Stromal cell of bone marrow (primary cell): ENCODE data around the gene PHF1.

Source experiments
- DNase-seq: peaks from one replicate; pipeline ENCODE4 v3.0.0-alpha.2; 2012; ENCODE audit warnings: low read depth

Gene PHF1

DNA sequence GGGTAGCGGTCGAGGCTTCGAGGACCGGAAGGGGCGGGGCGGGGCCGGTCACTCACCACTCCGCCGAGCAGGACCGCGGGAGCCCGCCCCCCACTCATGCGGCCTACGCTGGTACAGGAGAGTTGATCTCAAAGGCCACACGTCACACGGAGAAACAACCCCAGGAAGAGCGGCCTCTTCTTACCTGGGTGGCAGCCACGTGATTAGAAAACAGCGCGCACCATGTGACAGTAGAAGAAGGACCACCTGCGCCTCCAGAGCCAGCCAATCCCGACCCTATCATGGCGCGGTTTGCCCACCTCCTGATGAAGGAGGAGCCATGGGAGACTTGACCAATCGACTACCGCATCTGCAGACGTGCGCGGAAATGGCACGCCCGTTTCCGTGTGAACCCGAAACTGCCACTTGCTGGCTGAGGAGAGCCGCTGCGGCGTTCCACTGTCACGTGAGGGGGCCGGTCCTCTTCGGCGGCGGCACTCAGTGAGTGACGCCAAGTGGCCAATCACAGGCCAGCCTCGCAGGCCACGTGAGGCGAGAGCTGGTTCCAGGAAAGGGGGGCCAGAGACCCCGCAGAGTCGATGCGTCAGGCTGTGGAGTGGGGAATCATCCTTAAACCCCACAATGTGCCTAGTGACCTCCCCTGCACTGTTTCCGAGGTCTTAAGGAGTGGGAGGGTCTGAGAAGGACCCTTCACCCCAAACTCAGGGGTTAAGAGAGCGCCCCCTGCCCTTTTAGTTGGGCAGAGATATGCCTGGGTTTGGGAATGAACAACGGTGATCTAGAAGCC lies 7.3 kb downstream of the PHF1 start, which contains the start of gene CUTA:
CUTA (minus strand) TSS at position 205 of the 787 bp plus-strand sequence; CDS start at position 98, 107 bp downstream.
- peak; percentile 100 for DNase-seq

DNA sequence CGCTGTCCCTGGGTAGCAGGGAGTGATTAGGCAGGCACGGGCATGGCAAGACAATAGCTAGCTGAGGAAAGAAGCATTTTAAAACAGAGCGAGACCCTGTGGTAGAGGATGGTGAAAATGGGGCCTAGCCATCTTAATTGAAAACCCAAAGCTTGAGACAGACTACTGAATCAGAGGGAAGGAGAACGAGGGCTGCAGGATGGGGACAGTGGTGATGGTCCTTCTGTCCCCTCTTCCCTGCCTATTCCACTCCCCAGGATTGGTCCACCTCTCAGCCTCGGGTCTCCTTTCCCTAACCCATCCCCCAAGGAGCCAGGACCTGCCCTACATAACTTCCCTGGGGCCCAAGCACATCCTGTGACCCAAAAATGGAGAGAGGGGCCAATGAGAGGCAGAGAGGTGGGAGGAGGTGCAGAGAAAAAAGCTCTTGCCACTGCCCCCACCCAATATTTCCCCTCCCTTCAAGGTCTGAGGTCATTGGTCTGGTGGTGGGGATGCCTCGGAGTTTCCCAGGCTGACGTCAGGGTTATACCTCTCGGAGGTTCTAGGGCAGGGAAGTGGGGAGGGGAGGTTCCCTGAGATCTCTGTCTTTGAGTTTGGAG lies 8.0 kb downstream of the PHF1 start:
- no peak for DNase-seq

GRCh38 chr6:33419580-33420490 lies 9.0 kb downstream of the PHF1 start, which contains the start of gene SYNGAP1:
SYNGAP1 (plus strand) TSS chr6:33420065; CDS start chr6:33420265, 200 bp downstream.
- DNase-seq, result peak; percentile 45

DNA sequence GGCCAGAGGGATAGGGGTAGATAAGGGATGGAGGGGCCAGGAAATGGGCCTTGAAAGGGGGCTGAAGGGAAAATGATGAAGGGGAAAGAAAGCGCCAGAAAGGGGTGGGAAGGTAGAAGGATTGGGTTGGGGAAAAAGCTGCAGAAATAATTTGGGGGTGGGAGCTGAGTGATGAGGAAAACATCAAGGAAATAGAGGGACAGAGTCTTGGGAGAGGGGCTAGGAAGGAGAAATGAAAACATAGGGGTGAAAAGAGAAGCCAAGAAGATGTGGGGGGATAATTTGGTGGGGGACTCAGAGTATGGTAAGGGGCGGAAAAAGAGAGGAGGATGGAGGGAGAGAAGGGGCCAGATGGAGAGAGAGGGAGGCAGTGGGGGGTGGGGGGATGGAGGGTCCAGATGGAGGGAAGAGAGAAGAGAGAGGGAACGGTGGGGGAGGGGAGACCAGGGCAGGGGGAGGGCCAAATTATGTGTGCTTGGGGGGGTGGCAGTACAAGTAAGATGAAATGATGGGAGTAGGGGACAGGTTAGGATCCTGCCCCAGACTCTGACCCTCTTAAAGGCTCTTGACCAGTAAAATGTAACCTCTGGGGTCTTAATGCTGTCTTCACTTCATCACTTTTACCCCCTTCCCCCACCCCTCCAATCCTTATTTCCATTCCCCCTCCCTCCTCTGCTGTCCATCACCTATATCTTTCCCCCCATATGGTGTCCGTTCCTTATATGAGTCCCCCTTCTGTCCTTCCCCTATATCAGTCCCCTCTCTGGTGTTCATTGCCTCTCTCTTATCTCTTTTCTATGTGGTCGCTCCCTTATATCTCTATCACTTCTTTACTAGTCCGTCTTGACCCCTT lies 9.9 kb downstream of the PHF1 start:
- no peak for DNase-seq

DNA sequence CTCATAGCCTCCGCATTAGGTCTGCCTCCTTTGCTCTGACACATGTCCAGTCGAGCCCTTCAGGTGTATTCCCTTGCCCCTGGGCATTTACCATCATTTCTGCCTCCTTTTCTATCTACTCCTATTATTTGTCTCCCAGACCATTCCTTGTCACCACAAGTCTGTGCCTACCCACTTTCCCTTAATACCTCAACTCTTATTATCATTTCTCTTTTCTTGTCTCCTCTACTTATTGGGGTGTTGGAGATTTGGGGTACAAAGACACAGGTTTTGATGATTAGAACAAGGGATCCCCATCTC lies 10.5 kb downstream of the PHF1 start:
- DNase-seq, result no peak

DNA sequence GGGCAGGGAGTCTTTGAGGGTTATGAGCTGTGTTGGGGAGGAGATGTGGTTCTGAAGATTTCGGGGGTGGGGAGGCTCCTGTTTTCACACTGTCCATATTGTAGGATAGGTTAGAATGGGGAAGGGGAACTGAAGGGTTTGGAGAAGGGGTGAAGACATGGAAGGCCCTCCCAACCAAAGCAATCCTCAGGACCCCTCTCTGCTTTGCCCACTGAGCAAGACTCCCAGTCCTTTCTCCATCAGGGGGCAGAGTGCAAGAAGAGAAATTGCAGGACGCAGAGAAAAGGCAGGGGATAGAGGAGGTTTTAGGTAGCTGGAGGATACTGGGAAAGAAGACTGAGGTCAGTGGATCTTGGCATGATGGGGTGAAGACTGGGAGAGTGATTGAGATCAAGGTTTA lies 13.0 kb downstream of the PHF1 start:
- DNase-seq, result no peak

DNA sequence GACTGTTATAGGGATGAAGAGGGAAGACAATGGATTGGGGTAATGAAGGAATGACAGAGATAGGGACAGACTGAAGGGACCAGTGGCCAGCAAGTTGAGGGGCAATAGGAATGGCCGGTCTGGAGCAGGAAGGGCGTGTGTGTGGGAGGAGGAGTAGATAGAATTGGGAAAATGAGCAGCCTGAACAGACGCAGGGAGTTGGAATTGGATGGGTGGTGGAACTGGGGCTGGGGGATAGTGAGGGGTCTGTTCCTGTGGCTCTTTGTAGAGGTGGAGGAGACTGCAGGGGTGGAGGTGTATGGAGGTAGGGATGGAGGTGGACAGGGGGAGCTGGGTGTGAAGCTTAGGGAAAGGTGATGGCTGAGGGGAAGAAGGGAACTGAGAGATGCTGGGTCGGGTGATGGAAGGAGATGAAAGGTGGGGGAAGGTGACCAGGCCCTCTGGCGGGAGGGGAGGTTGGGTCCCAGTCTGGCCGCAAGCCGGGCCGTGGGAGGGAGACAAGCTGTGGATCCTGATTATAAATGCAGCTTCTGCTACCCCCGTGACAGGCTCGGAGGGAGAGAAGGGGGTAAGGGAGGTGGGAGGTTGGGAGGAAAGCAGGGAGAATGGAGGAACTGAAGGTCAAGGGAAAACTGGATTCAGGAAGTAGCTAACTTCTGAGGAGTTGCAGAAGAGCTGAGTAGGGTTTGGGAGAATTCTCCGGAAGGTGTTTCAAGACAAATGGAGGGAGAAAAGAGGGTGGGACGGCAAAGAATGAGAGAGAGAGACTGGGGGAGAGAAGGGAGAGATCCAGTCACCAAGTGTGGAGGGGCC lies 14.2 kb downstream of the PHF1 start:
- no peak for DNase-seq

DNA sequence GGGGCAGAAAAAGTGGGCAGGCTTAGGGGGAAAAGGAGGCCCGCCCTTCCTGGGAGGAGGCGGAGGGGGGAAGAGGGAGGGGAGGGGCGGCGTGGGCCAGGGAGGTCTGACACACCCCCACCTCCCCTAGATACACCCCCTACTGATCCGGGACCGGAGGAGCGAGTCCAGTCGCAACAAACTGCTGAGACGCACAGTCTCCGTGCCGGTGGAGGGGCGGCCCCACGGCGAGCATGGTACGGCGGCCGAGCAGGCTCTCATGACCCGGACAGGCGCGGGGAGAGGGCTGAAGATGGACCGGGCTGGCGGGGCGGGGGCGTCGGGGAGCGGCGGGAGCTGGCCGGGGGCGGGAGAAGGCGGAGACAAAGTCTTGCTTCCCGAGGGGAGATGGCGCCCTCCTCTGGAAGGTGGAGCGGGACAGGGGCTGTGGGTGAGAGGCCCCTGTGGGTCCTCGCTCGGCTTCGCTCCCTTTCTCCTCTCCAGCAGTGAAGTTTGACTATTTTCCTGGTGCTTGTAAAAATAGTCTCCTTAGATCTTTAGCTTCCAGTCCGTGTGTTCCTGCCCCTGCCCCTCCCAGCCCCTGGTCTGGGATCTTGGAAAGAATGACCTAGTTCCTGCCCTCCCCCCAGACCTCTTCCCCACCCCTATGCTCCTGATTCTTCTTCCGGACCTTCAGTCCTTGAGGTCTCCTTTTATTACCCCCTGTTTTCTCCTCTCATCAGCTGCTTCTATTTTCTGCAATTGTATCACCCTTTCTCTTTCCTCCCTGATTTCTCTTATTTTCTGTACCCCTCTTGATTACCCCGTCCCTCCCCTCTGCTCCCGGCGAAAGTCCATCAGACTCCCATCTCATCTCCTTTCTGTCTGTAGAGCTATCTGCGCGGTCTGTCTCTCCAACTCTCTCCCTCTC lies 15.1 kb downstream of the PHF1 start:
- peak; percentile 64 for DNase-seq

GRCh38 chr6:33426590-33427511 lies 16.0 kb downstream of the PHF1 start:
- no peak for DNase-seq

DNA sequence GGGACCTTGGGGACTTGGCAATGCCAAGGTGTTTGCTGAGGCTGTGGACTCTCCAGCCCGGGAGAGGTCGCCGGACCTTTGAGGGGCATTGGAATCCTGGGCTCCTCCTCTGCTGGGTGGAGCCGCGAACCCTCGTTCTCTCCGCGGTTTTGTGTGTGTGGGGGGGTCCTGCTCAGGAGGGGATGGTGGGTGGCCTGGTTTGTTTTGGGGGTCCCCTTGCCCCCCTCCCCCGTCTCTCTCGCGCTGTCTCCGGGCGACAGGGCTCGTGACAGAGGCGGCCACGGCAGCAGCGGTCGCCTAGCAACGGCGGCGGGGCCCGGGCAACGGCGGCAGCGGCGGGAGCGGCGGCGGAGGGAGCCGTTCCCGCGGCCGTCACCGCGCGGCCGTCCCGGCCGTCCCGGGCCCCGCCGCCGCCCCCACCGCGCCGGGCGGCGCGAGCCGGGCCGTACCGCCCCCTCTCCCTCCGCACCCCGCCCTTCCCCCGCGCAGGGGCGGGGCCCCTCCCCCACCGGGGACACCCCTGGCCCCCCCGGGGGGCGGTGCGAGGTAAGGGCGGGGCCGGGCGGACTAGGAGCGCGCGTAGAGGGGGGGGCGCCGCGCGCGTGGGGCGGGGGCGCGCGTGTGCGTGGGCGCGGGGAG lies 16.9 kb downstream of the PHF1 start:
- DNase-seq, result no peak

DNA sequence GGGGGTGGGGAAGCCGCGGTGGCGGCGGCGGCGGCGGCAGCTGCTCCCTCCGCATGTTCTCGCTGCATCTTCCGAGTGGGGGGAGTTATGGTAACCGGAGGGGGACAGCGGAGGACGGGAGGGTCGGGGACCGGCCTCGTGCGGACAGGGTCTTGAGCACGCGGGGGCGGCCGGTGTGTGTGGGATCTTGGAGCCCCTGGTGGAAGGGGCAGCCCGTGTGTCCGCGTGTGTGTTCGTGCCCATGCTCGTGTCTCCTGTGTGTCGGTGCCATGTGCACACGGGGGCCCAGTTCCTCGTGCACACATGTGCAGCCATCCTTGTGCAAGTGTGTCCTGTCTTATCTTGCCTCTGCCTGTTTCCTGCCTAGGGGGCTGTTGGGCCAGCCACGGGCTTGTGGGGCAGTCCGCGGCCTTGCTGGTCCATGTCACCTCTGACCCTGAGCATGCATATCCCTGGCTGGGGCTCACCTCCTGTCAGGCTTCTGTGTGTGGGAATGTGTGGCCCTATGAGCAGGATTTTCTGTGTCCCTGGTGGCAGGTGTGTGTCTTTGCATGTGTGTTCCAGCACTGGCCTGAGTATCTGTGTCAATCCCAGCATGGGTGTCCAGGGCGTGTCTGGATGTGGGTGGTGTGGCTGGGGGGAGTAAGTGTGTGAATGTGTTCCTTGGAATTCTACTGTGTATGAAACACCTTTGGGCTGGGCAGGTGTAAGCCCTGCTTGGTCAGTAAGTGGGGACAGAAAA lies 17.6 kb downstream of the PHF1 start:
- no peak for DNase-seq

- no peak for DNase-seq
Observed at GRCh38 chr6:33428966-33429749, 18.3 kb downstream of the PHF1 start.

DNA sequence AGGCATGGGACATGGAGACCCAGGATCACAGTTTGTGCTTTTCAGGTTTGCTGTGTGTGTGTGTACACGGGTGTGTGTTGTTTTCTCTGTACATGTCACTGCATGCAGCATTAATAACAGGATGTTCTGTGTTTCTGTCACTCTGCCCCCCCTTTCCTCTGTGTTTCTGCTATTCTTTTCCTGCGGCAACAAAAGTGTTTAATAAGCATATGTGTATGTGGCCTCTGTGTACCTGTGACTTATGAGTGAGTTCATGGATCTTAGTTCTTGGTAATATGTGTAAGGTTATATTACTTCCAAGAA lies 18.9 kb downstream of the PHF1 start:
- no peak for DNase-seq

DNA sequence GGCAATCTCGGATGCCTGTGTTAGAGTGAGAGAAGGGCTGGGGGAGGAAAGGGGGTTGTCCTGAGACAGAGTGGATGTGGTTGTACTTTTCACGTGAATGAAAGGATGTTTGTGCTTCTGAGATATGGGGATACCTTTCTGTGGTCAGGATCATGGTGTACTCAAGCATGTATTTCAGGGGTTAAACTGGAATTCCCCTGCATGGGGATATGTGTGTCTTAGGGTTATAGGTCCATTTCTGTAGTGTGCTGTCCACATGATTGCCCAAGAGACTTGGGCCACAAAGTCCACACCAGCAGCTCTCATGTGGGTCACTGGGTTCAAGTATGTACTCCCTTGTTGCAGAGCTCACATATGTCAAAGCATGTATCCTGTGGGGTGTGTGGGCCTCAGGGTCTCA lies 19.5 kb downstream of the PHF1 start:
- DNase-seq, result no peak

- DNase-seq, result no peak
Observed at GRCh38 chr6:33430991-33431879, 20.4 kb downstream of the PHF1 start.
